ENCODE results near the gene TSEN34.
"Not testable (repeated sequence)": the region's sequence is repeated elsewhere in the genome, so short reads cannot be mapped to it uniquely, and the experiment has no call there.

The TSEN34 gene

GRCh38 chr19:54219702-54220101, 28.6 kb downstream of the TSEN34 start:
- WGBS, 2 experiments, result 88 to 96% methylated on average over 4 to 5 of the region's 5 CpGs
- H3K4me3 ChIP-seq (ENCODE audit: insufficient read depth, low read depth, low read length); H3K27ac ChIP-seq (ENCODE audit: insufficient read depth, low read depth, low read length, poor library complexity, severe bottlenecking); H3K36me3 ChIP-seq (ENCODE audit: control insufficient read depth, insufficient read depth, low read length); H3K27me3 ChIP-seq (ENCODE audit: control insufficient read depth, insufficient read depth, low read length, poor library complexity, severe bottlenecking); H3K4me1 ChIP-seq (ENCODE audit: control insufficient read depth, insufficient read depth, low read length); H3K9me3 ChIP-seq (ENCODE audit: control insufficient read depth, low read length): not testable (repeated sequence)

- H3K27ac ChIP-seq (ENCODE audit: insufficient read depth, low read depth, low read length, poor library complexity, severe bottlenecking), result not testable (repeated sequence)
- WGBS, 2 experiments, result 100% methylated on average over 2 of the region's 7 CpGs; no CpG with 5 or more reads in 1 of the 2 experiments
Measured at GRCh38 chr19:54221947-54222346, 30.8 kb downstream of the TSEN34 start.

GRCh38 chr19:54222474-54223276, 31.6 kb downstream of the TSEN34 start, which contains the start of gene LILRB3:
LILRB3 (minus strand) TSS chr19:54223007; CDS start chr19:54222976, 31 bp downstream.
- H3K4me3 ChIP-seq (ENCODE audit: insufficient read depth, low read depth, low read length); H3K27ac ChIP-seq (ENCODE audit: insufficient read depth, low read depth, low read length, poor library complexity, severe bottlenecking); H3K36me3 ChIP-seq (ENCODE audit: control insufficient read depth, insufficient read depth, low read length); H3K27me3 ChIP-seq (ENCODE audit: control insufficient read depth, insufficient read depth, low read length, poor library complexity, severe bottlenecking); H3K9me3 ChIP-seq (ENCODE audit: control insufficient read depth, low read length); H3K4me1 ChIP-seq (ENCODE audit: control insufficient read depth, insufficient read depth, low read length): not testable (repeated sequence)
- 83 to 87% methylated on average over 14 to 15 of the region's 16 CpGs for WGBS, 2 experiments

More at GRCh38 chr19:54221947-54222346, 30.8 kb downstream of the TSEN34 start:
- not testable (repeated sequence) for H3K9me3 ChIP-seq (ENCODE audit: control insufficient read depth, low read length); H3K36me3 ChIP-seq (ENCODE audit: control insufficient read depth, insufficient read depth, low read length); H3K27me3 ChIP-seq (ENCODE audit: control insufficient read depth, insufficient read depth, low read length, poor library complexity, severe bottlenecking); H3K4me3 ChIP-seq (ENCODE audit: insufficient read depth, low read depth, low read length); H3K4me1 ChIP-seq (ENCODE audit: control insufficient read depth, insufficient read depth, low read length)

- H3K27ac ChIP-seq (ENCODE audit: insufficient read depth, low read depth, low read length, poor library complexity, severe bottlenecking); H3K36me3 ChIP-seq (ENCODE audit: control insufficient read depth, insufficient read depth, low read length); H3K27me3 ChIP-seq (ENCODE audit: control insufficient read depth, insufficient read depth, low read length, poor library complexity, severe bottlenecking); H3K4me3 ChIP-seq (ENCODE audit: insufficient read depth, low read depth, low read length); H3K9me3 ChIP-seq (ENCODE audit: control insufficient read depth, low read length); H3K4me1 ChIP-seq (ENCODE audit: control insufficient read depth, insufficient read depth, low read length): not testable (repeated sequence)
- 74 to 82% methylated on average over 14 of the region's 14 CpGs for WGBS, 2 experiments
Measured at GRCh38 chr19:54223277-54223936, 32.3 kb downstream of the TSEN34 start.

- H3K9me3 ChIP-seq (ENCODE audit: control insufficient read depth, low read length); H3K36me3 ChIP-seq (ENCODE audit: control insufficient read depth, insufficient read depth, low read length); H3K27me3 ChIP-seq (ENCODE audit: control insufficient read depth, insufficient read depth, low read length, poor library complexity, severe bottlenecking); H3K27ac ChIP-seq (ENCODE audit: insufficient read depth, low read depth, low read length, poor library complexity, severe bottlenecking); H3K4me3 ChIP-seq (ENCODE audit: insufficient read depth, low read depth, low read length); H3K4me1 ChIP-seq (ENCODE audit: control insufficient read depth, insufficient read depth, low read length): not testable (repeated sequence)
- 77 to 83% methylated on average over 5 of the region's 5 CpGs for WGBS, 2 experiments
Measured at GRCh38 chr19:54223937-54224281, 32.8 kb downstream of the TSEN34 start.

- not testable (repeated sequence) for H3K4me3 ChIP-seq (ENCODE audit: insufficient read depth, low read depth, low read length); H3K9me3 ChIP-seq (ENCODE audit: control insufficient read depth, low read length); H3K36me3 ChIP-seq (ENCODE audit: control insufficient read depth, insufficient read depth, low read length); H3K4me1 ChIP-seq (ENCODE audit: control insufficient read depth, insufficient read depth, low read length); H3K27ac ChIP-seq (ENCODE audit: insufficient read depth, low read depth, low read length, poor library complexity, severe bottlenecking); H3K27me3 ChIP-seq (ENCODE audit: control insufficient read depth, insufficient read depth, low read length, poor library complexity, severe bottlenecking)
- 84 to 89% methylated on average over 10 of the region's 10 CpGs for WGBS, 2 experiments
Measured at GRCh38 chr19:54224619-54225018, 33.5 kb downstream of the TSEN34 start.

- no peaks in the 10 kb centered on the region for H3K9me3 ChIP-seq (ENCODE audit: control insufficient read depth, low read length)
- H3K27ac ChIP-seq (ENCODE audit: insufficient read depth, low read depth, low read length, poor library complexity, severe bottlenecking), result no peak overlapping the region
- H3K36me3 ChIP-seq (ENCODE audit: control insufficient read depth, insufficient read depth, low read length), result no peaks in the 10 kb centered on the region
- WGBS, 2 experiments, result 91 to 92% methylated on average over 8 of the region's 8 CpGs
- H3K4me3 ChIP-seq (ENCODE audit: insufficient read depth, low read depth, low read length), result no peak overlapping the region
- H3K4me1 ChIP-seq (ENCODE audit: control insufficient read depth, insufficient read depth, low read length), result no peaks in the 10 kb centered on the region
- peaks cover 9% of the 10 kb centered on the region for H3K27me3 ChIP-seq (ENCODE audit: control insufficient read depth, insufficient read depth, low read length, poor library complexity, severe bottlenecking)
Measured at GRCh38 chr19:54229146-54229545, 38.0 kb downstream of the TSEN34 start.

- Histone ChIP-seq H3K9me3 (ENCODE audit: control insufficient read depth, low read length) (no peaks in the 10 kb centered on the region), H3K36me3 (ENCODE audit: control insufficient read depth, insufficient read depth, low read length) (no peaks in the 10 kb centered on the region), H3K27me3 (ENCODE audit: control insufficient read depth, insufficient read depth, low read length, poor library complexity, severe bottlenecking) (peaks cover 9% of the 10 kb centered on the region), H3K4me1 (ENCODE audit: control insufficient read depth, insufficient read depth, low read length) (no peaks in the 10 kb centered on the region), H3K27ac (ENCODE audit: insufficient read depth, low read depth, low read length, poor library complexity, severe bottlenecking) (no peak overlapping the region), H3K4me3 (ENCODE audit: insufficient read depth, low read depth, low read length) (no peak overlapping the region)
- WGBS, 2 experiments, result 87 to 91% methylated on average over 7 of the region's 7 CpGs
Measured at GRCh38 chr19:54230031-54230430, 38.9 kb downstream of the TSEN34 start.

GRCh38 chr19:54231077-54231931, 40.2 kb downstream of the TSEN34 start:
- Histone ChIP-seq H3K36me3 (ENCODE audit: control insufficient read depth, insufficient read depth, low read length) (no peaks in the 10 kb centered on the region), H3K4me3 (ENCODE audit: insufficient read depth, low read depth, low read length) (no peak overlapping the region), H3K4me1 (ENCODE audit: control insufficient read depth, insufficient read depth, low read length) (no peaks in the 10 kb centered on the region), H3K27me3 (ENCODE audit: control insufficient read depth, insufficient read depth, low read length, poor library complexity, severe bottlenecking) (peaks cover 9% of the 10 kb centered on the region), H3K27ac (ENCODE audit: insufficient read depth, low read depth, low read length, poor library complexity, severe bottlenecking) (no peak overlapping the region), H3K9me3 (ENCODE audit: control insufficient read depth, low read length) (no peaks in the 10 kb centered on the region)
- 25% methylated on average over 19 of the region's 21 CpGs for WGBS, 2 experiments

- H3K36me3 ChIP-seq (ENCODE audit: control insufficient read depth, insufficient read depth, low read length), result no peaks in the 10 kb centered on the region
- WGBS, 2 experiments, result 76 to 80% methylated on average over 5 of the region's 5 CpGs
- peaks cover 9% of the 10 kb centered on the region for H3K27me3 ChIP-seq (ENCODE audit: control insufficient read depth, insufficient read depth, low read length, poor library complexity, severe bottlenecking)
- no peak overlapping the region for H3K4me3 ChIP-seq (ENCODE audit: insufficient read depth, low read depth, low read length)
- no peaks in the 10 kb centered on the region for H3K4me1 ChIP-seq (ENCODE audit: control insufficient read depth, insufficient read depth, low read length)
- H3K27ac ChIP-seq (ENCODE audit: insufficient read depth, low read depth, low read length, poor library complexity, severe bottlenecking), result no peak overlapping the region
- no peaks in the 10 kb centered on the region for H3K9me3 ChIP-seq (ENCODE audit: control insufficient read depth, low read length)
Measured at GRCh38 chr19:54233941-54234340, 42.8 kb downstream of the TSEN34 start.

Data from ectodermal cell (in vitro differentiated cells).